BLaER1 treated with 17β-estradiol and CSF1 and Interleukin-3, amounts not matched to agents 10 nM and 100 nM (cell line): ENCODE measurements around the gene GABRR2.
A peak's percentile ranks its signal among the peaks of the same experiment; 100 is the strongest.
"Not testable (repeated sequence)": the region's sequence is repeated elsewhere in the genome, so short reads cannot be mapped to it uniquely, and the experiment has no call there.

Experiments
- H3K27ac ChIP-seq, 11 experiments: shearing (Covaris generic); formaldehyde crosslinking; 2 replicates each; pipeline ENCODE4 v1.8.1; 2022
- H3K27me3 ChIP-seq, 11 experiments: shearing (Covaris generic); formaldehyde crosslinking; 2 replicates each; pipeline ENCODE4 v1.8.1; 2022
- H3K36me3 ChIP-seq, 11 experiments: shearing (Covaris generic); formaldehyde crosslinking; 2 replicates each; pipeline ENCODE4 v1.8.1; 2022
- H3K4me1 ChIP-seq, 10 experiments: shearing (Covaris generic); formaldehyde crosslinking; 2 replicates each; pipeline ENCODE4 v1.8.1; 2022
- H3K4me2 ChIP-seq, 11 experiments: shearing (Covaris generic); formaldehyde crosslinking; 2 replicates each; pipeline ENCODE4 v1.8.1; 2022
- H3K4me3 ChIP-seq, 10 experiments: shearing (Covaris generic); formaldehyde crosslinking; 2 replicates each; pipeline ENCODE4 v1.8.1; 2022
- H3K9ac ChIP-seq, 11 experiments: shearing (Covaris generic); formaldehyde crosslinking; 2 replicates each; pipeline ENCODE4 v1.8.1; 2022
- H3K9me3 ChIP-seq, 11 experiments: shearing (Covaris generic); formaldehyde crosslinking; replicated peaks in 1 of 11; 2 replicates each; pipeline ENCODE4 v1.8.1; 2022
- H4K20me1 ChIP-seq, 11 experiments: shearing (Covaris generic); formaldehyde crosslinking; 2 replicates each; pipeline ENCODE4 v1.8.1; 2022
- Cebpa-rat ChIP-seq, 11 experiments: shearing (Covaris generic); IDR thresholded peaks; 2 replicates each; pipeline ENCODE4 v1.8.1; 2022

Gene GABRR2

GRCh38 chr6:89302936-89303335 is 12.2 kb downstream of the GABRR2 start:
- Histone ChIP-seq H3K4me3 (no peak overlapping the region), H3K4me2 (no peak overlapping the region), H3K9me3 (no peaks in the 10 kb centered on the region), H3K27ac (no peak overlapping the region), H4K20me1 (no peaks in the 10 kb centered on the region), H3K36me3 (no peaks in the 10 kb centered on the region), H3K27me3 (no peaks in the 10 kb centered on the region), H3K9ac (no peak overlapping the region), H3K4me1 (peaks cover 6 to 12% (median 8%) of the 10 kb centered on the region in 10 experiments; a peak in 18 of 20 replicates)
- TF ChIP-seq Cebpa-rat (IDR thresholded peaks at IDR 0.05): no peak

GRCh38 chr6:89302195-89302770 is 12.8 kb downstream of the GABRR2 start:
- Histone ChIP-seq H3K9ac (no peak overlapping the region), H3K4me3 (no peak overlapping the region), H3K4me2 (no peak overlapping the region), H3K27me3 (no peaks in the 10 kb centered on the region), H3K4me1 (peaks cover 9 to 18% (median 13%) of the 10 kb centered on the region in 10 experiments; a peak in 18 of 20 replicates), H4K20me1 (no peaks in the 10 kb centered on the region), H3K36me3 (no peaks in the 10 kb centered on the region), H3K27ac (no peak overlapping the region), H3K9me3 (no peaks in the 10 kb centered on the region)
- no peak for TF ChIP-seq Cebpa-rat (IDR thresholded peaks at IDR 0.05)

DNA sequence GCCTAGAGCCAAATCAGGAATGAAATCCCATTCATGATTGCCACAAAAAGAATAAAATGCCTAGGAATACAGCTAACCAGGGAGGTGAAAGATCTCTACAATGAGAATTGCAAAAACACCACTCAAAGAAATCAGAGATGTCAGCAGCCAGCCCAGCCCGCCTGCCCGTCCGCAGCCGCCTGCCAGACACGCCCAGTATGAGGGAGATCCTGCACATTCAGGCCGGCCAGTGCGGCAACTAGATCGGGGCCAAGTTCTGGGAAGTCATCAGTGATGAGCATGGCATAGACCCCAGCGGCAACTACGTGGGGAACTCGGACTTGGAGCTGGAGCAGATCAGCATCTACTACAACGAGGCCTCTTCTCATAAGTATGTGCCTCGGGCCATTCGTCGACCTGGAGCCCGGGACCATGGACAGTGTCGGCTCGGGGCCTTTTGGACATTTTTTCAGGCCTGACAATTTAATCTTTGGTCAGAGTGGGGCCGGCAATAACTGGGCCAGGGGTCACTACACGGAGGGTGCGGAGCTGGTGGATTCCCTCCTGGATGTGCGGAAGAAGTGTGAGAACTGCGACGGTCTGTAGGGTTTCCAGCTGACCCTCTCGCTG is 13.4 kb downstream of the GABRR2 start:
- Histone ChIP-seq H3K4me2 (no peak overlapping the region), H3K27me3 (no peaks in the 10 kb centered on the region), H3K4me1 (peaks cover 9 to 18% (median 13%) of the 10 kb centered on the region in 10 experiments; a peak in 18 of 20 replicates), H3K4me3 (no peak overlapping the region), H3K9me3 (no peaks in the 10 kb centered on the region), H3K36me3 (no peaks in the 10 kb centered on the region), H3K9ac (no peak overlapping the region), H4K20me1 (no peaks in the 10 kb centered on the region), H3K27ac (no peak overlapping the region)
- no peak for TF ChIP-seq Cebpa-rat (IDR thresholded peaks at IDR 0.05)

DNA sequence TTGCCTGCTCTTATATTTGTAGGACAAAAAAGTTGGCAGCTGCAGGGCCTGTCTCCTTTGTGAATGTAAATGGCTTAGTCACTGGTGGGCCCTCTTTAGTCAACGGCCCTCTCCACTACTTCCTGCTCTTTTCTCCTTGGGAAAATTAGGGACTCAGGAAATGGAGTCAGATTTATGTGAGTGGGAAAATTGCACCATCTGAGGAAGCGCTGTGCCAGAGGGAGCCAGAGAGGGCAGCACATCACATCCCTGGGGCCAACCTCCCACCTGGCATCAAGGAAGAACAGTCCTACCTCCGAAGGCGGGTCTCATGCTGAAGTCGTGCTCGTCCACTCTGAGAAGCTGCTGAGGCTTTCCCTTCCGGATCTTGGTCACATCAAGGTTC is 15.6 kb downstream of the GABRR2 start:
- H3K4me3 ChIP-seq: no peak overlapping the region
- no peak overlapping the region for H3K4me2 ChIP-seq
- peaks cover 9 to 18% (median 13%) of the 10 kb centered on the region in 10 experiments; a peak in 18 of 20 replicates for H3K4me1 ChIP-seq
- H3K27ac ChIP-seq: no peak overlapping the region
- no peaks in the 10 kb centered on the region for H4K20me1 ChIP-seq
- no peak overlapping the region for H3K9ac ChIP-seq
- no peaks in the 10 kb centered on the region for H3K9me3 ChIP-seq
- H3K36me3 ChIP-seq: no peaks in the 10 kb centered on the region
- no peaks in the 10 kb centered on the region for H3K27me3 ChIP-seq
- TF ChIP-seq Cebpa-rat (IDR thresholded peaks at IDR 0.05): no peak

GRCh38 chr6:89298680-89299465 is 16.2 kb downstream of the GABRR2 start:
- H4K20me1 ChIP-seq: no peaks in the 10 kb centered on the region
- H3K4me2 ChIP-seq: peak overlapping the region in 10 of 11 experiments; percentile 15 to 59 (median 42); a peak in 12 of 22 replicates
- H3K4me3 ChIP-seq: no peak overlapping the region
- H3K9ac ChIP-seq: no peak overlapping the region
- TF ChIP-seq Cebpa-rat (IDR thresholded peaks at IDR 0.05): no peak
- H3K27ac ChIP-seq: peak overlapping the region in 1 of 11 experiments; percentile 27; a peak in 1 of 22 replicates
- H3K9me3 ChIP-seq: no peaks in the 10 kb centered on the region
- no peaks in the 10 kb centered on the region for H3K27me3 ChIP-seq
- H3K36me3 ChIP-seq: no peaks in the 10 kb centered on the region
- peaks cover 9 to 18% (median 13%) of the 10 kb centered on the region in 10 experiments; a peak in 18 of 20 replicates for H3K4me1 ChIP-seq

DNA sequence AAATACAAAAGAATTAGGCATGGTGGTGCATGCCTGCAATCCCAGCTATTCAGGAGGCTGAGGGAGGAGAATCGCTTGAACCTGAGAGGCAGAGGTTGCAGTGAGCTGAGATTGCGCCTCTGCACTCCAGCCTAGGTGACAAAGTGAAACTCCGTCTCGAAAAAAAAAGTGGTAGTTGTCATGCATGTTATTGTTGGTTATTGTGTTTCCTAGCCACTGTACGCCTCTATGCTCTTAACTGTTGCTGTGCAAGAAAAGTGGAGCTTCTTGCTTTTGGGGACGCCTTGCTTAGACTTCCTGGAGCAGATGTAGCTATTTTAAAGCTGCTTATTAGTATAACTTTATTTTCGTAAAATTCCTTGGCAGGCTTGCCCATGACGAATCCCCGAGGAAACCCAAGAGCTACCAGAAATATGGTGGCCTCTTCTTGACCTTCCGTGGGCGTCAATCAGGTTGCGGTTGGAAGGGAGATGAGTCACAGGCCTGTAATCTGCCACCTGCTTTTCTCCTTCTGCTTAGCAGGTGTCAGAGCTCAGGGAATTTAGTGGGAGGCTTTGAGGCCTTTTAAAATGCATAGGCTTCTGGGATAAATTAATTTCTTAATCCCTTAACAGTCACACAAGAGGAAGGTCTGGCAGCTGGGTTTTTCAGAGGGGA is 17.3 kb downstream of the GABRR2 start:
- Histone ChIP-seq H3K9me3 (no peaks in the 10 kb centered on the region), H3K4me1 (peaks cover 9 to 18% (median 13%) of the 10 kb centered on the region in 10 experiments; a peak in 18 of 20 replicates), H3K27me3 (no peaks in the 10 kb centered on the region), H3K4me2 (peak overlapping the region; percentile 15 to 59 (median 41); a peak in 16 of 22 replicates), H4K20me1 (no peaks in the 10 kb centered on the region), H3K9ac (no peak overlapping the region), H3K27ac (peak overlapping the region in 1 of 11 experiments; percentile 27; a peak in 1 of 22 replicates), H3K4me3 (no peak overlapping the region), H3K36me3 (no peaks in the 10 kb centered on the region)
- TF ChIP-seq Cebpa-rat (IDR thresholded peaks at IDR 0.05): no peak

- H3K27me3 ChIP-seq: no peaks in the 10 kb centered on the region
- peaks cover 9 to 18% (median 14%) of the 10 kb centered on the region in 10 experiments; a peak in 19 of 20 replicates for H3K4me1 ChIP-seq
- no peaks in the 10 kb centered on the region for H3K9me3 ChIP-seq
- H3K27ac ChIP-seq: no peak overlapping the region
- no peak overlapping the region for H3K9ac ChIP-seq
- H3K36me3 ChIP-seq: no peaks in the 10 kb centered on the region
- no peak for TF ChIP-seq Cebpa-rat (IDR thresholded peaks at IDR 0.05)
- H4K20me1 ChIP-seq: no peaks in the 10 kb centered on the region
- no peak overlapping the region for H3K4me2 ChIP-seq
- no peak overlapping the region for H3K4me3 ChIP-seq
Measured at GRCh38 chr6:89295981-89296380, 19.1 kb downstream of the GABRR2 start.

DNA sequence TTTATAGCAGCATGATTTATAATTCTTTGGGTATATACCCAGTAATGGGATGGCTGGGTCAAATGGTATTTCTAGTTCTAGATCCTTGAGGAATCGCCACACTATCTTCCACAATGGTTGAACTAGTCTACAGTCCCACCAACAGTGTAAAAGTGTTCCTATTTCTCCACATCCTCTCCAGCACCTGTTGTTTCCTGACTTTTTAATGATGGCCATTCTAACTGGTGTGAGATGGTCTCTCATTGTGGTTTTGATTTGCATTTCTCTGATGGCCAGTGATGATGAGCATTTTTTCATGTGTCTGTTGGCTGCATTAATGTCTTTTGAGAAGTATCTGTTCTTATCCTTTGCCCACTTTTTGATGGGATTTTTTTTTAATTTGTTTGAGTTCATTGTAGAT is 20.0 kb downstream of the GABRR2 start:
- H4K20me1 ChIP-seq, H3K27me3 ChIP-seq, H3K9ac ChIP-seq, H3K27ac ChIP-seq, H3K9me3 ChIP-seq, H3K36me3 ChIP-seq, H3K4me2 ChIP-seq, H3K4me3 ChIP-seq: not testable (repeated sequence)
- peaks cover 9 to 19% (median 15%) of the 10 kb centered on the region in 10 experiments; a peak in 19 of 20 replicates for H3K4me1 ChIP-seq

- Histone ChIP-seq H3K27me3 (no peaks in the 10 kb centered on the region), H3K4me3 (no peak overlapping the region), H3K4me2 (no peak overlapping the region), H3K9ac (no peak overlapping the region), H3K27ac (no peak overlapping the region), H3K36me3 (no peaks in the 10 kb centered on the region), H3K4me1 (peaks cover 0 to 9% (median 0%) of the 10 kb centered on the region in 10 experiments; a peak in 4 of 20 replicates), H4K20me1 (no peaks in the 10 kb centered on the region), H3K9me3 (no peaks in the 10 kb centered on the region)
- no peak for TF ChIP-seq Cebpa-rat (IDR thresholded peaks at IDR 0.05)
Measured at GRCh38 chr6:89291256-89291819, 23.8 kb downstream of the GABRR2 start.
